ENCODE measurements around the gene LRRTM4.

LRRTM4 gene

DNA sequence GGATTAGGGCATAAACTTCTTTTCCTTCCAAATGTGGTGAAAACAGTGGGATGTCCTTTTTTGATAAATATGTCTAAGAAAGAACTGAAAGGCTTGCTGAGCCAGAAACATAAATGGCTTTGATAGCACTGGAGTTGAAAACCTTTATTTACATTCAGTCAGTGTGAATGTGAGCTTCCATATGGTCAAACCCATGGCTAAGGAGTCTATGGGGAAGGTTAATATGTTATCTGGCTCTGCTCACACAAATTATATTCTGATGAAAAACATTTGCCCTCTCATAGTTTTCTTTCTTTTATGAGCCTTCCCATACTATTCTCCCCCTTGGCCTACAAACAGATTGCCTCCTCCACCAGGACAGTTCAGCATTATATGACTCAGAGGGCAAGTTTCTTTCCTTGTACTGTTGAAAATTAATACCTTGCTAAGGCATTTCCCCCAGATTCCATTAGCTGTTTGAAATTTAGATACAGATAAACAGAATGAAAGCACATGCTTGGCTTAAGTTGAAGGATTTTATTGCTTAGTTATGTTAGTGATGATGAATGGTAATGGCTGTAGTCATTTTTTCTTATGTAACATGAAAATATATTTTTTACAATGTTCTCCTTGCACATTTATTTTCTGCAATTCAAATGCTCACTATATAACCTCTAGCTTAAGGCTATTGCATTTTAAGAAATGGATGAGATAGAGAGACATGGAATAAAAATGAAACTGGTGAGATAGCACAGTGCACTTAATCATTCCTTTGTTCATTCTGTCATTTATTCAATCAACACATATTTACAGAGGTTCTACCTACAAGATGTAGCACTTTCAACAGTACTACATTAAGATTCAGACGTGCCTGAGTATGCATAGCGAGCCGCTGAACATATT is 544.1 kb downstream of the LRRTM4 start:
- DNase-seq: no peak

GRCh38 chr2:76975752-76976151 is 546.4 kb downstream of the LRRTM4 start:
- DNase-seq: no peak

GRCh38 chr2:76973610-76974009 is 548.6 kb downstream of the LRRTM4 start:
- DNase-seq: no peak

DNA sequence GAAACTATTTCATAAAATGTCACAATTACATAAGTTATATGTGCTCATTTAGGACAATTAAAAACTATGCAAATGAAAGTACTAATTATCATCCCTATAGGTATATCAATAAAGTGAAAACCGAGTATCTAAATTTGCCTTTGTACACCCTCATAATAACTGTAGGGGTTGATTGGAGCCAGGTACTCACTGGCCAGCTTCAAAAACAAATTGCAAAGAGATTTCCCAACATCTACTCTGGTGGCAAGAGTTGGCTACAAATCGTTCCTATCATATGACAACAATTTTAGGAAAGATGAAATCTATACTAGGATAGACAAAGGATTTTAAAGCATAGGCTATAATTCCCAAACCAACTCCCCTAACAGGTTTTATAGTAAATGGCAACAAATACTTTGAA is 556.4 kb downstream of the LRRTM4 start:
- no peak for DNase-seq

- DNase-seq: no peak
Observed at GRCh38 chr2:76958749-76959148, 563.4 kb downstream of the LRRTM4 start.

- DNase-seq: no peak
Observed at GRCh38 chr2:76953733-76954347, 568.3 kb downstream of the LRRTM4 start.

GRCh38 chr2:76946631-76947145 is 575.5 kb downstream of the LRRTM4 start:
- DNase-seq: no peak

DNA sequence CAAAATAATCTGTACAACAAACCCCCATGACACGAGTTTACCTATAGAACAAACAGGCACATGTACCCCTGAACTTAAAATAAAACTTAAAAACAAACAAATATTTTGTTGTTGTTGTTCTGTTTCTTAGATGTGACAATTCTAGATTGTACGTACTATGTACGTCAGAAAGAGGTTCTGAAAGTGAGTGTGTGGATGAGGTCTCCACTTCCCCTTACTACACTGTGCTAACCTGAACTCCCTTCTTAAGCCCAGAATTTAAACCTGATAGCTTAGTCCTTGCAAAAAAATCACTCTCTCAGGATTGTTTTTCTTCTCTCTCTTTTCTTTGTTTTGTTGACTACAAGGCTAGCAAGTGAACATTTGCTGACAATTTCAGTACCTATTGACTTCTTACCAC is 581.6 kb downstream of the LRRTM4 start:
- no peak for DNase-seq

DNA sequence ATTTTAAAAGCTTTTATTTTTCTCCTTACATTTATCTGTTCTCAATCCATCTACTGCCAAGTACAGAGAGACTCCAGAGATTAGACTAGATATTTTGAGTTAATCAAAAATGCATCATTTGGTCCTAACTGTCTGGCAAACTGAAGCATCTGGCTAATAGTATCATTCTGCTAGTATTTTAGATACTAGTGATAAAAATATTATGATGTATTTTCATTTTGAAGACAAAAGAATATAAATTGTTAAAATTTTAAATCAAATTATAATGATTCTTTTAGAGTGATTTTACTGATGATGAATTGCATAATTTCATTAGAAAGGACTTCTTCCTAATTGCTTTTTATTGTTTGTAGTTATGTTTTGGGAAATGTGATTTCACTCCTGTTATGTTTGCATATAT is 584.0 kb downstream of the LRRTM4 start:
- no peak for DNase-seq

DNA sequence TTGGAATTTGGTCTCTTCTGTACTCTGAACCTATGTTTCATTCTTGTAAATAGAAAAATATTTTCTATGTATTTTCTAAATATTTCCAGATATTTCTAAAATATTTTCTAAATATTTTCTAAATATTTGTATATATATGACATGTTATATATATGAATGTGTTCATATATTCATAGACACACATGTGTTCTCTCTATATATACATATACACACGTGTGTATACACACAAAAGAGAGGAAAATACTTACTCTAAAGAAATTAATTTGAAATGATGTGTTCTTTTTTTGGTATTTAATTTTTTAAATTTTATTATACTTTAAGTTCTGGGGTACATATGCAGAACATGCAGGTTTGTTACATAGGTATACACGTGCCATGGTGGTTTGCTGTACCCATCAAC is 589.6 kb downstream of the LRRTM4 start:
- no peak for DNase-seq

- DNase-seq: no peak
Observed at GRCh38 chr2:76930056-76930744, 592.0 kb downstream of the LRRTM4 start.

DNA sequence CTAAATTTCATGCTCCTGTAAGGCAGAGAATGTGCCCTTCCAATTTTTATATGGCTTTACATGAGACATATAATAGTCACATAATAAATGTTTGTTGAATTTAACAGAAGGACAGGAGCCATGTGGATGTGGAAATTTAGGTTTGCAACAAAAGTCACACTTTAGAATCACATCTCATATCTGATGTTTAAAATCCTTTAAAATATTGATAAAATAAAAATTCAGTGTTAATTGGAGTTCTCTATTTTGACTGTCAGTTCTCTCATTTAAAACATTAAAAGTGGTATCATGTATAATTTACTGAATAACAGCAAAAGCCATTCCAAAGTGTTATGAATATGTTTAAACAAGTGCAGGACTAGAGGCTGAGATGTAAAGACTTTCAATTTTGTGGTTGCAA is 594.1 kb downstream of the LRRTM4 start:
- no peak for DNase-seq

GRCh38 chr2:76921006-76921405 is 601.2 kb downstream of the LRRTM4 start:
- DNase-seq: no peak

GRCh38 chr2:76895469-76895868 is 626.7 kb downstream of the LRRTM4 start:
- DNase-seq: no peak

GRCh38 chr2:76870581-76870980 is 651.6 kb downstream of the LRRTM4 start:
- no peak for DNase-seq

DNA sequence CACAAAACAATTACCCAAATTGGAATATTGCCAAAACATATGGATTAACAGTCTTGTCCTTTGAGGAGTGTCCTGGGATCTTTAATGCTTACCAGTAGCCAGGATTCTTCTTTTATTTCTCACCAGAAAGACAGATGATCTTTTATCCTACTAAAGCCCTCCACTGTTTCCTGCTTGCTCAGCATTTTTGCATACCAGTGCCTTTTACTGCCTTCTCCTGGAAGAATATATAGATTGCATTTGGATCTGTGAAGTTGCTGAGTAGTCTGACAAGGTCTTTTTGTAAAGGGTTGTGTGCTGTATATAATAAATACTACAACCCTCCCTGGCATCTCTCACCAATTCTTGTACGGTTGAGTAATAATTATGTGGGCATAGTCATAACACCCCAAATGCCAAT is 652.2 kb downstream of the LRRTM4 start:
- no peak for DNase-seq

GRCh38 chr2:76867854-76868253 is 654.3 kb downstream of the LRRTM4 start:
- no peak for DNase-seq

DNA sequence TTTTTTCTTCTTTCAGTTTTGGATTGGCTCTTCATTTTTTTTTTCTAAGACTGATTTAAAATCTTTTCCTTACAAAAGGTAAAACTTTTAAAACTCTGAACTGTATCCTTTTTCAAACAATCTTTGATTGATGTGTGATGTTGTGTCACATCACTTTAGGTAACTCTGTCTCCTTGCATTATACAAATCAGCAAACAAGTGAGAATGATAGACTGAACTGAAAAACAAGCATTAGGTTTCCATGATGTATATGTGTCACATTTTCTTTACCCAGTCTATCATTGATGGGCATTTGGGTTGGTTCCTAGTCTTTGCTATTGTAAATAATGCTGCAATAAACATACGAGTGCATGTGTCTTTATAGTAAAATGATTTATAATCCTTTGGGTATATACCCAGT is 655.7 kb downstream of the LRRTM4 start:
- no peak for DNase-seq

GRCh38 chr2:76862901-76863300 is 659.3 kb downstream of the LRRTM4 start:
- no peak for DNase-seq

DNA sequence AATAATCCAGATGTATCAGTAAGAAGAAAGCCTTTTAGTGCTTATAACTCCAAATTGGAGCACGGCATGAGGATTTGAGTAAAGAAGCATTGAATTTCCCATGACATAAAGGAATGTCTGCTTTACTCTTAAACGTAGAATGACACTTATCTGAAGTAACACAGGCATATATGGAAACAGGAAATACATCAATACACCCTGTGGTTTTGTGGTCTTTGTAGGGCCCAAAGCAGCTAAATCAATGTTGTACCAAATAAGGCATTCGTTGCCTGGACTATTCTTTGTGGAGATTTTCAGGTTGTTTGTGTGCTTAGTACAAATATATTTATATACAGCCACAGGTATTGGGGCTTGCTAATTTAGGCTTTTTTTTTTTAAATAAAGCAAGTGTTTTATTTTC is 660.5 kb downstream of the LRRTM4 start:
- no peak for DNase-seq

DNA sequence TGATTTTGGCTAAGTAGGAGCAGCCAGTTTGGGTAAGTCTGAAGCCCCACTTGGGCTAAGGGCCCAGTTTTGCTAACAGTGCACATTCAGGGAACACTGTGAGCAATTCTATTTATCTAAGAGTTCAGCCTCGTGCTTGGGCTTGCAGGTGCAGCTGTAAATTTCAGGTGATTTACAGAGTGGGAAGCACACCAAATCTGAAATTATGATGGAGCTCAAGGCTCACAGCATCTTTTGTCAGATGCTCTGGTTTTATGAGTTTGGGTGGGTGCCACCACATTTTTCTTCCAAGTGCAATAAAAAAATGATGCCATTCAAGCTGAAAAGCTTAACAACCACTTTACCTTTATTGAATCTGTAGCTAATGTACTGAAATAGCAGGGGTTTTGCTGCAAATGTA is 671.2 kb downstream of the LRRTM4 start:
- DNase-seq: no peak

DNA sequence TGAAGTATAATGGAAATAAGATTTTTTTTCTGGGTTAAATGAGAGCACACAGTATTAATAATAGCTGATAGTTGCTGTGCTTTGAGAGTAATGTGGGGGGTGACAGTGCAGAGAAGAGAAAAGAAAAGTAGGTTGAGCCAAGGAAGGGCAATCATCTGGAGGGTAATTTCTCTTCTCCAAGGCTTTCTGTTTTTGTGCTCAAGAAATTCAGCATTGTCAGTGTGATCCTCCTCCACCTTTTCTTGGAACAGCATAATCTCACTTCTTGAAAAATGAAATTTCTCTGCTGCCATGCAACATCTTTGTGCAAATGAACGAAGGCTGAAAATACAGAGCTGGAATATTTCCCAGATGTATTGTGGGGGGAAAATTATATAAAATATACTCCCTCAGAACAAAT is 673.1 kb downstream of the LRRTM4 start:
- DNase-seq: no peak

- DNase-seq: no peak
Observed at GRCh38 chr2:76839826-76840225, 682.4 kb downstream of the LRRTM4 start.
